Iris pigment epithelial cell (primary cell): ENCODE results near the gene ENTPD1.
"Not testable (repeated sequence)": the region's sequence is repeated elsewhere in the genome, so short reads cannot be mapped to it uniquely, and the experiment has no call there.

Source experiments
- DNase-seq: peaks from one replicate; pipeline ENCODE4 v3.0.0-alpha.2; 2011; ENCODE audit warnings: low read depth

Gene ENTPD1

DNA sequence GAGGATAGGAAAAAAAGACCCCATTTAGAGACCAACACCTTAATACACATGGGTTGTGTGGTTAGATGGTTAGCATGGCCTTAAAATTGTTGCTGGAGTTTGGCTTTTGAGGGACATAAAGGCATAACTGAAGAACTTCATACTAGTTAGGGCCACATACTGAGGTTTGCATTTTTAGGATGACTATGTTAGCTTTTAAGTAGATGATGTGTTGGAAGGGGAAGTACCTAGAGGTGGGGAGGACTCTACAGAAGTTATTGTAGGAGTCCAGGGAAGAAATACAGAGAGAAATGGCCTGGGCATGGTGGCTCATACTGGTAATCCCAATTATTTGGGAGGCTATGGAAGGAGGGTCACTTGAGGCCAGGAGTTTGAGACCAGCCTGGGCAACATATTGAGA lies 40.5 kb downstream of the ENTPD1 start:
- DNase-seq = no peak

DNA sequence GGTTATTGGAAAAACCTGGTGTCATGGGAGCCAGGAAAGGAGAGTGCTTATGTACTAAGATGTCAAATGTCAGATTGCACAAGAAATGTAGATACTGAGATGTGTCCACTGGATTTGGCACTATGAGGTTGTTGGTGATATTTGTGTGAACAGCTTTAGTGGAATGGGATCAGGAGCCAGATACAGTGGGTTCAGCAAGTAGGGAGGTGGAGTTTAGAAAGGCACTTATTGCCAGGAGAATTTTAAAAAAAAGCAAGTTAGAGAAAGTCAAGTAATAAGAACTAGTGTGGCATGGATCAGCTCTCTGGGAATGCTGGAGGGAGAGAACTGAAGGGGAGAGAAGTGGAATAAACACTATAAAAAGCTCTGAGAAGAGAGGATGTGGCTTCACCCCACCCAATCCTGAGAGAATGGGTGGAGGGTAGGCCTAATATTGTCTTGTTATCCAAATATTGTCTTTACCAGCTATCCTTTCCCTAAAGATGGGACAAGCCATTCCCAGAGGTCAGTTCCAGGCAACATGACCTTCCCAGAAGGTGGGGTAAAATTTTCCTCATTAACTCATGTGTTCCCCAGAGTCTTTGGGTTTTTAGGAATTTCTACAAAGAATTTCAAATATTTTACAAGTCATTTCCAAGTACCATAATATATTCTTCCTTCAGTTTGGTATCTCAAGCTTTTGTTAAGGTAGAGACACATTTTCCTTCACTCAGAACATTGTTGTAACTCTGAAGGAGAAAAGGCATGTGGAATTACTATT lies 42.3 kb downstream of the ENTPD1 start:
- DNase-seq = no peak

DNA sequence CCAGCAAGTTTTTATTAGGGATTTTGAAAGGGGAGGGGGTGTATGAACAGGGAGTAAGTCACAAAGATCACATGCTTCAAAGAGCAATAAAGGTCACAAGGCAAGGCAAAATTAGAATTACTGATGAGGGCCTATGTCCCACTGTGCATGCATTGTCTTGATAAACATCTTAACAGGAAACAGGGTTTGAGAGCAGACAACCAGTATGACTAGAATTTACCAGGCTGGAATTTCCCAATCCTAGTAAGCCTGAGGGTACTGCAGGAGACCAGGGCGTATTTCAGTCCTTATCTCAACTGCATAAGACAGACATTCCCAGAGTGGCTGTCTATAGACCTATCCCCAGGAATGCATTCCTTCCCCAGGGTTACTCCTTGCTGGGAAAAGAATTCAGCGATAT lies 44.3 kb downstream of the ENTPD1 start:
- DNase-seq = not testable (repeated sequence)

DNA sequence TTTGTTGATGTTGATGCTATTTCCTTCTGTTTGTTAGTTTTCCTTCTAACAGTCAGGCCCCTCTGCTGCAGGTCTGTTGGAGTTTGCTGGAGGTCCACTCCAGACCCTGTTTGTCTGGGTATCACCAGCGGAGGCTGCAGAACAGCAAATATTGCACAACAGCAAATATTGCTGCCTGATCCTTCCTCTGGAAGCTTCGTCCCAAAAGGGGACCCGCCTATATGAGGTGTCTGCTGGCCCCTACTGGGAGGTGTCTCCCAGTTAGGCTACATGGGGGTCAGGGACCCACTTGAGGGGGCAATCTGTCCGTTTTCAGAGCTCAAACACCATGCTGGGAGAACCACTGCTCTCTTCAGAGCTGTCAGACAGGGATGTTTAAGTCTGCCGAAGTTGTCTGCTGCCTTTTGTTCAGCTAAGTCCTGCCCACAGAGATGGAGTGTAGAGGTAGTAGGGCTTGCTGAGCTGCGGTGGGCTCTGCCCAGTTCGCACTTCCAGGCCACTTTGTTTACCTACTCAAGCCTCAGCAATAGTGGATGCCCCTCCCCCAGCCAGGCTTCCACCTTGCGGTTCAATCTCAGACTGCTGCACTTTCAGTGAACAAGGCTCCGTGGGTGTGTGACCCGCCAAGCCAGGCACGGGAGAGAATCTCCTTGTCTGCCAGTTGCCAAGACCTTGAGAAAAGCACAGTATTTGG lies 50.9 kb downstream of the ENTPD1 start:
- not testable (repeated sequence) for DNase-seq

DNA sequence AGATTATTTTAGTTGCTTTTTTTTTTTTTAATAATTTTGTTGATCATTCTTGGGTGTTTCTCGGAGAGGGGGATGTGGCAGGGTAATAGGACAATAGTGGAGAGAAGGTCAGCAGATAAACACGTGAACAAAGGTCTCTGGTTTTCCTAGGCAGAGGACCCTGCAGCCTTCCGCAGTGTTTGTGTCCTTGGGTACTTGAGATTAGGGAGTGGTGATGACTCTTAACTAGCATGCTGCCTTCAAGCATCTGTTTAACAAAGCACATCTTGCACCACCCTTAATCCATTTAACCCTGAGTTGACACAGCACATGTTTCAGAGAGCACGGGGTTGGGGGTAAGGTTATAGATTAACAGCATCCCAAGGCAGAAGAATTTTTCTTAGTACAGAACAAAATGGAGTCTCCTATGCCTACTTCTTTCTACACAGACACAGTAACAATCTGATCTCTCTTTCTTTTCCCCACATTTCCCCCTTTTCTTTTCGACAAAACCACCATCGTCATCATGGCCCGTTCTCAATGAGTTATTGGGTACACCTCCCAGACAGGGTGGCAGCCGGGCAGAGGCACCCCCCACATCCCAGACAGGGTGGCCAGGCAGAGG lies 52.8 kb downstream of the ENTPD1 start:
- not testable (repeated sequence) for DNase-seq

DNA sequence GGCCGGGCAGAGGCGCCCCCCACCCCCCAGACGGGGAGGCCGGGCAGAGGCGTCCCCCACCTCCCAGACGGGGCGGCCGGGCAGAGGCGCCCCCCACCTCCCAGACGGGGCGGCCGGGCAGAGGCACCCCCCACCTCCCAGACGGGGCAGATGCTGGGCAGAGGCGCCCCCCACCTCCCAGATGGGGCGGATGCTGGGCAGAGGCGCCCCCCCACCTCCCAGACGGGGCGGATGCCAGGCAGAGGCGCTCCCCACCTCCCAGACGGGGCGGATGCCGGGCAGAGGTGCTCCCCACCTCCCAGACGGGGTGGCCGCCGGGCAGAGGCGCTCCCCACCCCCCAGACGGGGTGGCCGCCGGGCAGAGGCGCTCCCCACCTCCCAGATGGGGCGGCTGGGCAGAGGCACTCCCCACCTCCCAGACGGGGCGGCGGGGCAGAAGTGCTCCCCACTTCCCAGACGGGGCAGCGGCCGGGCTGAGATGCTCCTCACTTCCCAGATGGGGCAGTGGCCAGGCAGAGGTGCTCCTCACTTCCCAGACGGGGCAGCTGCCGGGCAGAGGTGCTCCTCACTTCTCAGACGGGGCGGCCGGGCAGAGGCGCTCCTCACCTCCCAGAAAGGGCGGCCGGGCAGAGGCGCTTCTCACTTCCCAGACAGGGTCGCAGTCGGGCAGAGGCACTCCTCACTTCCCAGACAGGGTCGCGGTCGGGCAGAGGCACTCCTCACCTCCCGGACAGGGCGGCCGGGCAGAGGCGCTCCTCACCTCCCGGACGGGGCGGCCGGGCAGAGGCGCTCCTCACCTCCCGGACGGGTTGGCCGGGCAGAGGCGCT lies 53.6 kb downstream of the ENTPD1 start:
- DNase-seq = no peak

DNA sequence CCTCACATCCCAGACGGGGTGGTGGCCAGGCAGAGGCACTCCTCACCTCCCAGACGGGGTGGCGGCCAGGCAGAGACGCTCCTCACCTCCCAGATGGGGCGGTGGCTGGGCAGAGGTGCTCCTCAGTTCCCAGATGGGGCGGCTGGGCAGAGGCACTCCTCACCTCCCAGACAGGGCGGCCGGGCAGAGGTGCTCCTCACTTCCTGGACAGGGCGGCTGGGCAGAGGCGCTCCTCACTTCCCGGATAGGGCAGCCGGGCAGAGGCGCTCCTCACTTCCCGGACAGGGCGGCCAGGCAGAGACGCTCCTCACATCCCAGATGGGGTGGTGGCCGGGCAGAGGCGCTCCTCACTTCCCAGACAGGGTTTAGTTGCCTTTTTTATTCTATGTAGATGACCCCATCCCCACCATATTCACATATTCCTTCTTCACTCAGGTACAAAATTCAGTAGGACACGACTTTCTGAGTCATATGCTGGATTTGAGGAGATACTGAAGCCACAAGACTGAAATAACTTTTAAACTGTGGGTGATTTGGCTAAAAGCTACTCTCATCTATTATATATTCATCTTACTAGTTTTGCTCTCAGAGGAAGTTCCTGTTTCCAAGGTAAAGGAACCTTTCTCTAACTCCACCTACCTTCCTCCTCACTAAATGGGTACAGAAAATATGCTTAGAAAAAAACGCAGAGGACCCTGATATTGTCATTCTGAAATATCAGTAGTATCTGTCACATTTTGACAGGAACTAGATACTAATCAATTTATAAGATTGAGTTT lies 54.4 kb downstream of the ENTPD1 start:
- no peak for DNase-seq

DNA sequence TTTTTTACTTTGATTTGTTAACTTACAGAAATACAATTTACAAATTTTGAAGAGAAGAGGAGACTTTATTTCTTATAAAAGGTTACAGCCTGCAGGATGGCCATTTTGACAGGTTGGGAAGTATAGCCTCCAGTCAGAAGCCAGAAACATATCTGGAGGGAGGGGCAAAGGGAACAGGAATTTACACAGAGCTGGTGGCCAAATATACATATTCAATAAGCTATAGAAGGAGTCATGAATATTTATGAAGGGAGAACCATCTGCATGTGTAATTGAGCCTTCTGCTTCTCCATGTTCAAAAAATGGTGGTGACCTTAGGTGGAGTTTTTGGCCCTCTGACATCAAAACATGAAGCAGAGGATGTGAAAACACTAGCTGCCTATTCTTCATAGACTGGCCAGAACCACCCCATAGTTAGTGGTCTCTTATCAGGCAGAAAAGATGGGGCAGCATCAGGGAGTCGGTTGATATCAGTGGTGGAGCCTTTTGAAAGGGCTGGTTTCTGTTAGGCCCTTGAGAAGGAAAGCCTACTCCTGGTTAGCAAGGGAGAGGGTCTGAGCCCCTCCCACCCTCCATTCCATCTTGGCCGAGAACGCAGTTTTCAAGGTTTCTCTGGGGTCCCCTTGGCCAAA lies 57.2 kb downstream of the ENTPD1 start:
- DNase-seq = no peak

DNA sequence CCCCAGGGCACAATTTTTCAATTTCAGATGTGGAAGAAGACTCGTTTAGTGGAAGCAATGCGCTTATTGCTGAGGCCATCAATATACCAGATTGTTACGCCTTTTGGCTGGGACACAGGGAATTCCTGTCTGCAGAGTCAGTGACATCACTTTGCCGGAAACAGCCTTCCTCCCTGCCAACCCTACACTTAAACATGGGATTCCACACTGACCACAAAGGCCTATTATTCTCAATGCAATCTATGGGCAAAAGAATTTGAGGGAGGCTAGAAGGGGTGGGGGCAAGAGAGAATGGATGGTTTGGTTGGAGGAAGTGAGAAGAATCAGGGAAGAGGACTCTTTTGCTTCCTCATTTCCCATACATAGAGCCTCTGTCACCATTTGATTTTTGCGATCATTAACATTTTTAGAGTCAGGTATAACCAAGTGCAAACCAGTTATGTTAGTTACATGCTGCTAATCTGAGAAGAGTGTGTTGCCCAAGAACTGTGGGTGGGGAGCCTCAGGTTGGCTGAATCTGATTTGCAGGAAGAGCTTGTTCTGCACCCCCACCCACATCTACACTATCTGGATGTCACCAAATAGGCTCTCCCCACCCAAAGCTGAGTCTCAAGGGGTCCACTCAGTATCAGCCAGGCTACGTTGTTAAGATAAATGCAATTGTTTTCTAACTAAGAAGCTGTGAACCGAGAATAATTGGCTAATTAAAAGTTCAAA lies 58.2 kb downstream of the ENTPD1 start:
- peak; percentile 92 for DNase-seq

DNA sequence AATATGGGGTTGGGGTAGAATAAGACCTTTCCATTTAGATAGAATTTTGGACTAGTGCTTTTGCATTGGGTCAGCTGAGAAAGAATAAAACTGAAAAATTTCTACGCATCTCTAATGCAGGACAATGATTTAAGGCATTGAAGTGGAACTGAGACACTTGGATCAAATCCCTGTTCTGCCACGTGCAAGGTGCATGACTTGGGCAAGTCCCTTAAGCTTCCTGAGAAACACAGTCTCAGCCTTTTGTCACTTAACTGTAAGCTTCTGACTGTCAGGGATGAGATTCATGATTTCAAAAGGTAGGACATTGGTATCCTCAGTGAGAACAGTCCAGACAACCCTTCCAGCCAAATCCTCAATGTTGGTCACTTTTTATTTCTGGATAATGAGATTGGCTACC lies 59.2 kb downstream of the ENTPD1 start:
- no peak for DNase-seq

DNA sequence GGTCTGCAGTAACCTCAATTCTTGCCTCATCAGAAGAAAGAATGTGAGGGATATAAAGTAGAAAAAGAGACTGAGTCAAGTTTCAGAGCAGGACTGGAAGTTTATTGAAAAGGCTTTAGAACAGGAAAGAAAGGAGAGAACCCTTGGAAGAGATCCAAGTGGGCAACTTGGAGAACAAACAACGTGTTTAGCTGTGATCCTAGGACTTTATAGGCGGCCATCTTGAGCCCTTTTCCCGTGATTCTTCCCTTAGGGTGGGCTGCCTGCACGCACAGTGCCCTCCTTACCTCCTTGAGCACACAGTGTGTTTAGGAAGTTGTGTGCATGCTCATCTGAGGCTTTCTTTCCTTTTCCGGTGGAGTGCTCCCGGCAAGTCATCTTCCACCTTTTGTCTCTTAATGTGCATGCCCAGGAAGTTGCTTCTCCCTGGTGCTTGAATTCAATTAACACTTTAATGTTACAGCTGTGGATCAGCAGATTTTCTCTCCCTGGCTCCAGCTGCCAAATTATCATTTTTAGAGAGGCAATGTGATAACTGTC lies 59.8 kb downstream of the ENTPD1 start:
- peak; percentile 77 for DNase-seq

DNA sequence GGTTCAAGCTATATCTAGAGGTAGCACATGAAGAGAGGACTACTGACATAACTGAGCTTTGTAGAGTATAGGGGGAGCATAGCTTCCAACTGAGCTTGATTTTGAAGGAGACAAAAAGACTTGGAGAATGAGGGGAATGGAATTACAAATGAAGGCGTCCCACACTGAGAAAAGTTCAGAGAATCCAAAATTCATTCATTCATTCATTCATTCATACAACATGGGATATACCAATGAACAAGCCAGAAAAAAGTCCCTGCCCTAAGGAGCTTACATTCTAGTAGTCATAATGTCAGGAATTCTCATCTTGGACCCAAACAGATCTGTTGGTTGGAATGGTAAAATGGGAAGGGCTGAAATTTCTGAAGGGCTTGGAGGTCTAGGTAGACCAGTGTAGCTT lies 62.0 kb downstream of the ENTPD1 start:
- no peak for DNase-seq

DNA sequence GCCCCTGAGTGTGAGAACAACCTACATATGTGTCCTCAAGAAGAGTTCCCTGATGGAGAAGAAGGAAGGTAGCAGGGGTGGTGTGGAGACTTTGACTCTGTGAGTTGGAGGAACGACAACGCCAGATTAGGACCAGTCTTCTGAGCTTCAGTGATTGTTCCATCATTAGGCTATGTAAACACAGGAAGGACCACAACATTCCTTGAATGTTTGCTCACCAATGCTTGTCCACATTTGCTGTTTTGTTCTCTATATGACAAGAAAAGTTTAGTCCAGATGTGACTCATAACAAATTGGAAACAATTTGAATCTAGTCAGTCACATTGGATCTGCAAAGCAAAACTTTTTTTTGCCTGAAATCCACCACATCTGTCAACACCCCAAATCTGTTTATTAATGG lies 62.7 kb downstream of the ENTPD1 start:
- peak; percentile 92 for DNase-seq

DNA sequence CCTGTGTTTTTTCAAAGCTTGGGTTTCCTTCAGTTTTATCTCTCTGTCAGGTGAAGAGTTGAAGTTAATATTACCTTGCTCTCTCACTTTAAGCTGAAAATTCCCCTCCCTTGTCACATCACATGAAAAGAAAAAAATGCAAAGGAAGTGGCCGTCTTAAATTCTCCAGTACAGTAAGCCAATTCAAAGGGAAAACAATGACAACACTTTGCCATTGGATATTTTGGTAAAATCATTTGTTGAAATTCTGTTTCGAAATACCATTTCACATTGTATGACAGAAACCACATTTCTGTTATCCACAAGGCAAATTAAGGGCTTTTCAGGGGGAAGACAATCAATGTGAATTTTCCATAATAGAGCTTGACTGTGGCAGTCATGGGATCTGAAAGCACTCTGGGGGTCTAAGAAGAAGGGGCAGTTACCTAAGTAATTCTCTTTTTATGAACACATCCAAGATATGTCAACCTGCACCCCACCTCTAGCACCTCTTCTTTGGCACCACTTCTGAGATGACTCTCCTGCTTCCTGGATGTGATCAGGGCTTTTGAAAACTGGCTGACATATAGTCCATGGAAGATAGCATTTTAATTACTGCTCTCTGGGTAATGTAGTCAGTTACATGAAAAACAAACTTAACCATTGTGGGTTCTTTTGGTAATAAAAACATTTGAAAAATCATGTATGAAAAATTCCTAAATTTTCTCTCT lies 63.8 kb downstream of the ENTPD1 start:
- peak; percentile 29 for DNase-seq

DNA sequence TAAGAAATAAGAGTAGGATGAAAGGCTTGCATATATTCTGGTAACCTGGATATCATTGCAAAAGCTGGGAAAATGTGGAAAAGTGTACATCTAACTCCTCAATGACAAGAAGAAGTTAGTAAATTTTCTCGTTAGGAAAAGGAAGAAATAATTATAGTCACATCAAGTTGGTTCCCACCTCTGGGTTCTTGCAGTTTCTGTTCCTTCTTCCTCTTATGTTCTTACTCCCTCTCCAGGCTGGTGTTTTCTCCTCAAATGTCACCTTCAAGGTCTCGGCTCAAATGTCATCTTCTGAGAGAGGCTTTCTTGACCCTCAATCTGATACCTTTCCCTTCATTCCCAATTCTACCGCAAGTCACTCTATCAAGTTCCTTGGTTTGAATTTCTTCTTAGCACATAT lies 64.4 kb downstream of the ENTPD1 start:
- no peak for DNase-seq

DNA sequence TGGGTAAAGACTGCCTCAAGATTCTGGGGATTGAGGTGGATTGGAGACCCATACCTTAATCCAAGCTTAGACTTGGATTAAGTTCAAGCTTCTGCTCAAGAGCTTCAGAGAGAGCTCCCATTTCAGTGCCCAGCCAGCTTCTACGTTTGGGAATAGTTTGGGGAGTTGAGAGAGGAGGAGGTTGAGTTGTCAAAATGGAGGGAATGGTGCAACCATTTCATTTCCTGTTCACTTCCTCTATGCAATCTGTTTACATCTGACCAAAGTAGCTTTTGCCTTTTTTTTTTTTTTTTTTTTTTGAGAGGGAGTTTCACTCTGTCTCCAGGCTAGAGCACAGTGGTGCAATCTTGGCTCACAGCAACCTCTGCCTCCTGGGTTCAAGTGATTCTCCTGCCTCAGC lies 65.8 kb downstream of the ENTPD1 start:
- DNase-seq = no peak

DNA sequence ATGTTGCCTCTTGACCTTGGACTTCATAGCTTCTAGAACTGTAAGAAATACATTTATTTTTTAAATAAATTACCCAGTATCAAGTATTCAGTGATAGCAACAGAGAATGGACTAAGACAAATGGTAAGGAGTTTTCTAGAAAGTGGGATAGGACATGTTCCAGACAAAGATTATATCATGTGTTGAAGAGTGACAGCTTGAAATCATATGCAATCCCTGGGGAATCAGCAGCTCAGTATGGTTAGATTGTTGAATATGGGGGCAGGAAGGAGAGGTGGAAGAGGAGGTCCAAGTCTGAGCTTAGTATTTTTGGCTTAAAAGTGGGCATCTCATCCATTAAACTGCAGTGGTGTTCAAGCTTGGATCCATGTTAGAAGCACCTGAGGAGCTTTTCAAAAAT lies 74.1 kb downstream of the ENTPD1 start:
- DNase-seq = no peak

DNA sequence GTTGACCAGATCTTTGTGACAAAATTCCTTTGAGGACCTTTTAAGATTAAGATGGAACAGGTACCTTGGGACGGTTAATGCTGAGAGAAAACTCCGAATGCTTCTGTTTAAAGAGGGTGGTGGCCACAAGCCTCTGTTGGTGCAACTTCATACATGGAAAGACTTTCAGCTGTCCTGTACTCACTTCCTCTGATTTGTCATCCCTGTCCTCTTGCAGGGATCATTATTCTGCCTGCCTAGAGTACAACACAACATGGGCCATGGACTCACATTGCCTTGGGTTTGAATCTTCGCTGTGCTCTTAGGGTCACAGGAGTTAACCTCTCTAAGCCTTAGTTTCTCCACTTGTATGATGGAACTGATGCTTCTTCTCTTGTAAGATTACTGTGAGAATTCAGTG lies 75.1 kb downstream of the ENTPD1 start:
- DNase-seq = no peak

DNA sequence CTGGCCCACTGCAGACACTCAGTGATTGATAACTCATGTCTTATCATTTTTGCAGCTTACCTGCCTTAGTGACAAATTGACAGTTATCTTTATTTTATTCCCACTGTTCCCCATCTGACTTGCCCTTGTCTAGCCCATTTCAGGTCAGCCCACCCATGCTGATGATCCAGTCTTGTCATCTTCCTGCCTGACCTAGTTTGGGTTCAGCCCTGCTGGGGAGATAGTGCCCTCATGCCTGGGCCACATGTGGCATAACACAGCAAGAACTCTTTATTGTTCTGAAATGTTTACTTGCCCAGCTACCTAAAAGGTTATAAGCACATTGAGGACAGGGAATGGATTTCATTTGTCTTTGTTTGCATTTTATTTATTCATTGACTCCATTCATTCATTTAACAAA lies 75.6 kb downstream of the ENTPD1 start:
- DNase-seq = no peak
